NCI-H510A treated with DMSO at 0.1 percent for 48 hours (cell line): ENCODE results near the gene ANKRD11.
"Not testable (repeated sequence)": the region's sequence is repeated elsewhere in the genome, so short reads cannot be mapped to it uniquely, and the experiment has no call there.

ENCODE experiments used
- DNase-seq: peaks from one replicate; lab custom pipeline; 2025; lab: John Stamatoyannopoulos, UW

The ANKRD11 gene

DNA sequence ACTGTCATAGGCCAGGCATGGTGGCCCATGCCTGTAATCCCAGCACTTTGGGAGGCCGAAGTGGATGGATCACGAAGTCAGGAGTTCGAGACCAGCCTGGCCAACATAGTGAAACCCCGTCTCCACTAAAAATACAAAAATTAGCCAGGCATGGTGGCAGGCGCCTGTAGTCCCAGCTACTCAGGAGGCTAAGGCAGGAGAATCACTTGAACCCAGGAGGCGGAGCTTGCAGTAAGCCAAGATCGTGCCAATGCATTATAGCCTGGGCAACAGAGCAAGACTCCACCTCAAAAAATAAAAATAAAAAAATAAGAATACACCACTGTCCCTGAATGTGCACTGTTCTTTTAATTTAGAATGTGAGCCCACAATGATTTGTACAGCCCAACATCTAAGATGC lies 61.8 kb downstream of the ANKRD11 start:
- not testable (repeated sequence) for DNase-seq

GRCh38 chr16:89426736-89427530 lies 63.4 kb downstream of the ANKRD11 start:
- DNase-seq, result no peak

GRCh38 chr16:89425523-89425922 lies 64.8 kb downstream of the ANKRD11 start:
- DNase-seq, result no peak

DNA sequence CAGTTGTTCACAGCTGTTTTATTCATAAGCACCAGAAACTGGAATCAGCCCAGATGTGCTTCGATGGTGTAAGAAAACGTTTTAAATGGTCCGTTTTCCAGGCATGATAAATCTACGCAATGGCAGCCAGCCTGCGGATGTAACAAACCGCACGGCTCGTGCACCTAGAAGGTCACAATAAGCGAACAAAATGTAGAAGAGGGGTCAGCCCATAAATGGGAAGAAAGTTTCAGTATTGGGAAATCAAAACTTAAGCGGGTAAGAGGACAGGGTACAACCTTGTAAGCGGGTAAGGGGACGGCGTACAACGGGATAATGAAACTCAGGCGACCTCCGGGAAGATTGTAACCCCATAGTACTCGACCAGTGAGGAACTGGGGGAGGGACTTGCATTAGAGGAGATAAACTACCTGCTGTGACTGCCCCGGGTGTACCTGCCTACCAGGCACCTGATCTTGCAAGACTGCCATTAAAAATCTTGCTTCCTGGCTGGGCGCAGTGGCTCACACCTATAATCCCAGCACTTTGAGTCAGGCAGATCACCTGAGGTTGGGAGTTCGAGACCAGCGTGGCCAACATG lies 66.6 kb downstream of the ANKRD11 start:
- no peak for DNase-seq

GRCh38 chr16:89422905-89423630 lies 67.3 kb downstream of the ANKRD11 start:
- DNase-seq, result no peak

DNA sequence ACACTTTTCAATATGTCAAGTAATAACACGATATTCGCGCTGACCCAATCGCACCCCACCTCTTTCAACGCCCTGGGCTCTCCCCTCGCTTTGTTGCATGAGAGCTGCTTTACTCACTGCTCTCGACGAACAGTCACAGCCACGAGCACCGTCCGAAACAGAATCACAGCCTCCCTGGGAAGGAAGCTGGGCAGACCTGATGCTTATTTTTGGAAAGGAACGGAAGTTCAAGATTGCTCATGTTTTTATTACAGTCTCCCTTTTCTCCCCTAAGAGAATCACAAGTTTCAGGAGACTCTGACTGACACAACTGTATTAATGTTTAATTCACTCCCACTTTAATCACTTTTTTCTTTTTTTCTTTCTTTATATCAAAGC lies 67.8 kb downstream of the ANKRD11 start:
- DNase-seq, result no peak

DNA sequence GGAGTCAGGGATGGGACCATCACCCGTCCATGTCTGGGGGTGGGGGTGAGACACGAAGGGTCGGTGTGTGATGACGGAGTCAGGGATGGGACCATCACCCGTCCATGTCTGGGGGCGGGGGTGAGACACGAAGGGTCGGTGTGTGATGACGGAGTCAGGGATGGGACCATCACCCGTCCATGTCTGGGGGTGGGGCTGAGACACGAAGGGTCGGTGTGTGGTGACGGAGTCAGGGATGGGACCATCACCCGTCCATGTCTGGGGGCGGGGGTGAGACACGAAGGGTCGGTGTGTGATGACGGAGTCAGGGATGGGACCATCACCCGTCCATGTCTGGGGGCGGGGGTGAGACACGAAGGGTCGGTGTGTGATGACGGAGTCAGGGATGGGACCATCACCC lies 69.1 kb downstream of the ANKRD11 start:
- not testable (repeated sequence) for DNase-seq

- DNase-seq, result no peak
Measured at GRCh38 chr16:89420204-89420603, 70.2 kb downstream of the ANKRD11 start.

DNA sequence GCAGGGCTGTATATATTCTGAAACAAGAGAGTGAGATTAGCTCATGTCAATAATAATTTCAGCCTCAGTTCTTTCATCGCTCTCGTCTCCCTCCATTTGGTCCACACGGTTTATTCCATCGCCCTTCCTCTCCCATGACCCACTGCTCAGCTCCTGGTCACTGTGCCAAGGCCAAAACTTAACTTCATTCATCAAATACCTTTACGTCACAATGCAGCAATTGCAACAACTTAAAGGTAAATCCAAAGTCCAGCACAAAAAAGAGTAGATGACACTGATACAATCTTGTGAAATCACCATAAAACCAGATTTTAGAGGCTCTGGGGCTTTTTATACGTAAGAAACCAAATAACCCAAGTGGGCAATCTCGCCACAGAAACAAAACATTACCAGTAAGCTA lies 72.0 kb downstream of the ANKRD11 start:
- no peak for DNase-seq

- DNase-seq, result no peak
Measured at GRCh38 chr16:89417352-89417751, 73.0 kb downstream of the ANKRD11 start.

DNA sequence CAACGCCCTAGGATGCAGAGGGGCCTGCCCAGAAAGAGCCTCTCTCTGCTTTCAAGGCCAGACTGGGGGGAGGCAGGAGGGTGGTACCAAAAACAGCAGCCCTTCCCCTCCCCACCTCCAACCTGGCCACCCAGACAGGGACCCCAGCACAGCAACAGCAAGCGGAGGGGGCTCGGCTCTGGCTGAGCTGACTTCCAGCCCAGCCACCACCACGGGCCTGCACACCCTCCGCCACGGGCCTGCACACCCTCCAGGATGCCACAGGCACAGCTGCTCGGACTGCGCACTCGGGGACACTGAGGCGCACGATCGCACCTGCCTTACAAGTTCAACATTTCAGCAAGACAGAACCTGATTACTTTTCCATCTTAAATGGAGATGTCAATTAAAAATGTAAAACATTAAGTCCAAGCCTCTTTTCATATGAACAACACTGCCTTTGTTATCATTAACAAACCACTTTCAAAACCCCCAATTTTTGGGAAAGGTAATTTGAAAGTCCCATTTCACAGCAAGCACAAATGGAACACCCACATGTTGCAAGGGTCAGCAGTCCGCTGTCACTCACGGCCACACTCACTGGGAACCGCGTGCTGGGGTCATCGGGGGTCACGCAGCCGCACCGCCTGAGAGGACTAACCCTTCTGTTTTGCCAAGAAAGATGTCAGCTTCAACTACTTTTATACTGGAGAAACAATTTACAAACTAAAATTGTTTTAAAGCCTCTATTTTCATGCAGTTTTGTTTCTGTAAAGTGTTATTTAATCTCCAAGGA lies 76.4 kb downstream of the ANKRD11 start:
- DNase-seq, result no peak

DNA sequence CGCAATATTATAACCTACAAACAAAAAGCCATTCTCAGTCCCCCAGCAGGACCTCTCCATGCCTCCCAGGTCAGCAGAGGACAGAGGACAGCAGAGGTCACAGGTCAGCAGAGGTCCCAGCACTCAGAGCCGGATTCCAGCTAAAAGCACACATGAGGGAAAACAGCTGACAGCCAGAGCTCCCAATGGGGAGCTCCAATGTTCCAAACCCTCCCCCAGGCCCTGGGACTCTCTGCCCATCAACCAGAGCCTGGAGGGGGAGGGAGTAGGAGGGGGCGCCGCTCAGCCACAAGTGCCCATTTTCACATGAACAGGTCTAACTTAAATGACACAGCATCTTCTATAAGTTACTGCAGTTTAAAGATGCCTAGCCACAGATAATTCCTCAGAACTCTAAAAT lies 77.5 kb downstream of the ANKRD11 start:
- DNase-seq, result no peak

DNA sequence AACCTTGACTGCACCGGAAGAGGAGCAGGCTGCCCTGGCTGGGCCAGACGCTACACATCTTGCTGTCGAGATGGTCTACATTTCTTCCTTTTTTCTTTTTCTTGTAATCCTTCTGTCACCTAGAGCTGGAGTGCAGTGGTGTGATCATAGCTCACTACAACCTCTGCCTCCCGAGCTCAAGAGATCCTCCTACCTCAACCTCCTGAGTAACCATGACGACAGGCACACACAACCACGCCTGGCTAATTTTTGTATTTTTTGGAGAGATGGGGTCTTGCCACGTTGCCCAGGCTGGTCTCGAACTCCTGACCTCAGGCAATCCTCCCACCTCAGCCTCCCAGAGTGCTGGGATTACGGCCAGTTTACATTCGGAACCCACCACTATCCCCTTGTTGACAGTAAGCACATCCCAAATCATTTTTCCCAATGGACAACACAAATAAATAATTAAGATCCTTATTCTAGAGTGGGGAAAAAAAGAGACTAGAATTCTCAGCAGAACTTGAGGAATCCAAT lies 79.0 kb downstream of the ANKRD11 start:
- no peak for DNase-seq

DNA sequence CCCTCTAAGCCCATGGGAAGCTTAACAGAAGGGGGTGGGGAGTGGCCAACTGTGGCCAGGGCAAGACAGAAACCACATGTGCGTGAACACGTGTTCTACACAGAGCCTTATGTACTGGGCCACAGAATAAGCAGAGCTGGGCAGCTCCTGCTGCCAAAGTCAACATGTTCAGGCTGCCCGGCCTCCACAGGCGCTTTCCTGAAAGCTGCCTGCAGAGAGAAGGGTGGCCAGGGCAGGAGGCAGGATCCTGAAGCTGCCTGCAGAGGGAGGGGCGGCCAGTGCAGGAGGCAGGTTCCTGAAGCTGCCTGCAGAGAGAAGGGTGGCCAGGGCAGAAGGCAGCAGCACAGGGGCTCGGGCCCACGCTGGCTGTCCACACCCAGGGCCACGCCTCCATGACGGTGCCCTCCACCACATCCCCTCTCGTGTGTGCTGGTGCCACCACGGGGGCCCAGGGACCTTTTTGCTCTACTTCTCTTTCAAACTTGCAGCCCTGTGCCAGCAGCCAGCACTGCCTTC lies 79.5 kb downstream of the ANKRD11 start:
- no peak for DNase-seq

- no peak for DNase-seq
Measured at GRCh38 chr16:89410322-89410721, 80.0 kb downstream of the ANKRD11 start.

GRCh38 chr16:89409161-89409711 lies 81.1 kb downstream of the ANKRD11 start:
- DNase-seq, result no peak

GRCh38 chr16:89408315-89408714 lies 82.0 kb downstream of the ANKRD11 start:
- DNase-seq, result no peak

GRCh38 chr16:89407925-89408300 lies 82.4 kb downstream of the ANKRD11 start:
- DNase-seq, result no peak

DNA sequence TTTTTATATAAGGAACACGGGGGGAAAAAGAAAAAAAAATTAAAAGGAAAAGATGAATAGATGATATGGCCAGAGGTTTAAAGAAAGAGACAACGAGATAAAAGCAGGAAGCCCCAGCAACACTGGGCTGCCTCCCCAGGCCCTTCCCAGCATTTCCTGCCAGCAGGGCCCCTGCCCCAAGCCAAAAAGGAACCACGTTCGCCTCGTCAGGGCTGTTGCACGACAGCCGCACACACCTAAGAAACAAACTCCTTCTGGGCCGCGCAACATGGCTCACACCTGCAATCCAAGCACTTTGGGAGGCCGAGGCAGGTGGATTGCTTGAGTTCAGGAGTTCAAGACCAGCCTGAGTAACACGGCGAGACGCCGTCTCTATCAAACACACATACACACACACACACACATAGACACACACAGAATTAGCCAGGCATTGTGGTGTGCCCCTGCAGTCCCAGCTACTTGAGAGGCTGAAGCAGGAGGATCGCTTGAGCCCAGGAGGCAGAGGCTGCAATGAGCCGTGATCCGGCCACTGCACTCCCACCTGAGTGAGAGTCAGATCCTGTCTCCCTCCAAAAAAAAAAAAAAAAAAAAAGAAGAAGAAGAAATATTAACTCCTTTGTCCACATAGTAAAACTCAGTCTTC lies 83.0 kb downstream of the ANKRD11 start:
- no peak for DNase-seq

- DNase-seq, result no peak
Measured at GRCh38 chr16:89406277-89406888, 84.0 kb downstream of the ANKRD11 start.

DNA sequence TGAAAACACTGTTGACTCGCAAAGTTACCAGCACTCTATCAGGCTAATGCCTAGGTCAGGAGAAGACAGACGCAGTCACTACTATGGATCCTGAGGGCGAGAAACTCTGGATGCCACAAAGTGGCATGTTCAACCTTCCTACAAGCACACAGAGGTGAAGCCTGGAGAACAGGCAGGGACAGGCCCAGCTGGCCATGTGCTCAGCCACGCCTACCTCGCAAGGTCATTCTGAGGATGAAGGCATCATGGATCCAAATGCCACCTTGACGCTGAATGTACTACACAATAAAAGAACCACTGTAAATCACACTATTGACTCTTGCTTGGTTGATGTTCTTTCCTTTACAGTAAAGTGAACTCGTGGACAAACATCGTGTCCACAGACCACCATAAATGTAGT lies 85.8 kb downstream of the ANKRD11 start:
- no peak for DNase-seq
